LHCN-M2 (cell line): ENCODE results near the gene THSD7A. TPM values are rescaled to one million over a fixed set of nuclear protein-coding genes. Genes with fewer than 3 reads are reported as not detected.
"Not testable (repeated sequence)": the region's sequence is repeated elsewhere in the genome, so short reads cannot be mapped to it uniquely, and the experiment has no call there.

Experiments
- DNase-seq: peaks from one replicate; pipeline ENCODE4 v3.0.0-alpha.2; 2012; ENCODE audit warnings: low read depth
- total RNA-seq: library from RNA; depleted of rRNA; stranded (reverse); fragments of >200 nt; gene quantifications from 2 replicates; pipeline ENCODE4 v1.2.3, GENCODE V29; 2014

The THSD7A gene
- total RNA-seq, 1 experiment from 2014 or later: under 0.01 TPM

DNA sequence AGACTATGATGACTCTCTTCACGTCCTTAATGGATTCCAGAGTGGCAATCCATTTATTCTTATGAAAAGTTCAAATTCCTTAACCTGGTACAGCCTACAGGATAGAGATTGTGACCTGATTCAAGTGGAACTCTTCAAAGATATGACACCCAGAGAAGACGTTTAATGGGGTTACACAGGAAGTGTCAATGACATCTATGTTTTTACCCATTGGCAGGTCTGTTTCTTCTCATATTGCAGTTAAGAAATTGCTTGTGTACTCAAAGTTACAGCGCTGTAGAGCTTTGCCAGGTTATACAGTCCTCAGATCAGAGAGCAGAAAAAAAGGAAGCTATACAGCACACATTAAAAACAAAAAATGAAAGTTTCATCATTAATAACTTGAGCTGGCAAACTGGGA is 367.4 kb downstream of the THSD7A start:
- no peak for DNase-seq

GRCh38 chr7:11461946-11462345 is 370.1 kb downstream of the THSD7A start:
- DNase-seq: no peak

DNA sequence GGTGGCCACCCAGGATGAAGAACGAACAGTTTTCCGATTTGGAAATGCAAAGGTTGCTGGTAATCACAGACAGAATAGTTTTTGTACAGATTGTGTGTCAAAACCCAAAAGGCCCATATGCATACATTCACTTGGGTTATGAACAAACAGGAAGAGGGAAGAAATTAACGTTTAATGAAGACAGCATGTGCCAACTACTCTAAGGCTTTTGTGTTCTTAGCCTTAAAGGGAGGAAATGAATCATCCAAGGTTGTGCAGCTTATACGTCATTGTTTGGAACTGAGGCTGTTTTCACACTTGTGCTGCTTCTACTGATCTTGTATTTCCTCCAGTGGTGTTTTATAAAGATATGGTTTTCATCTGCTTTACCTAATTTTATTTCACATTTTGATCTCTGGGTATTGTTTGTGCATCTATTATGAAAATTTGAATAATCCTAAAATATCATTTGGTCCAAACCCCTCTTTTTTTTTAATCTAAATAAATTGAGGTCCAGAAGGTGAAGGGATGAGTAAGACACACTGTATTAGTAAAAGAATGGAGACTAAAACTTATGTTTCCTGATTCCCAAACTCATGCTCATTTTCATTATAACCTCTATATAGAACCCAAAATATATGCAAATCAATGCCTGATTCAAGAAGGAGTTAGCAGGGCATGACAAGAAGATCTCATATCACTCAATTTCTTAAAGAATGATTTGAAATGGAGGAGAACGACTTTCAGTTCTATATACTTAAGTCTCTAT is 373.1 kb downstream of the THSD7A start:
- DNase-seq: peak; percentile 52

GRCh38 chr7:11457419-11457818 is 374.6 kb downstream of the THSD7A start:
- DNase-seq: no peak

GRCh38 chr7:11456574-11456973 is 375.4 kb downstream of the THSD7A start:
- no peak for DNase-seq

GRCh38 chr7:11452476-11452875 is 379.5 kb downstream of the THSD7A start:
- DNase-seq: no peak

- DNase-seq: no peak
Observed at GRCh38 chr7:11450281-11450680, 381.7 kb downstream of the THSD7A start.

- no peak for DNase-seq
Observed at GRCh38 chr7:11449316-11449715, 382.7 kb downstream of the THSD7A start.

- DNase-seq: no peak
Observed at GRCh38 chr7:11448323-11448722, 383.7 kb downstream of the THSD7A start.

DNA sequence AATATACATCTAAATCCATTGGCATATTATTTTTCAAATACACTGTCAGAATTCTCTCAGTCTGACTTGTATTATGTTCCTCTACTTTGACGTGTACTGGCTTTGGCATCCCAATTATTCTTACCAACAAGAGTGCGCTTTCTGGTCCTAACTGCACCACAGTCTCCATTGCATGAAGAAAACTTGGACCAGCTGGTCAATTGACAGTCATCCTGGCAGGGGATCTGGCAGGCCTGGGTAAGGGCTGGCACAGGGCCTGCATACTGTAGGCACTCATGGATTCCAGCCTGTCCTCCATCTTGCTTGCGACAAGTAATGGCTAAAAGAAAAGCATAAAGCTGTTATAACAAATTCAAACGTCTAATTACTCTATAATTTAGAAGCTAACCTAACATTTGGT is 384.9 kb downstream of the THSD7A start:
- no peak for DNase-seq

- not testable (repeated sequence) for DNase-seq
Observed at GRCh38 chr7:11443934-11444333, 388.1 kb downstream of the THSD7A start.

- DNase-seq: peak; percentile 15
Observed at GRCh38 chr7:11437994-11438393, 394.0 kb downstream of the THSD7A start.

DNA sequence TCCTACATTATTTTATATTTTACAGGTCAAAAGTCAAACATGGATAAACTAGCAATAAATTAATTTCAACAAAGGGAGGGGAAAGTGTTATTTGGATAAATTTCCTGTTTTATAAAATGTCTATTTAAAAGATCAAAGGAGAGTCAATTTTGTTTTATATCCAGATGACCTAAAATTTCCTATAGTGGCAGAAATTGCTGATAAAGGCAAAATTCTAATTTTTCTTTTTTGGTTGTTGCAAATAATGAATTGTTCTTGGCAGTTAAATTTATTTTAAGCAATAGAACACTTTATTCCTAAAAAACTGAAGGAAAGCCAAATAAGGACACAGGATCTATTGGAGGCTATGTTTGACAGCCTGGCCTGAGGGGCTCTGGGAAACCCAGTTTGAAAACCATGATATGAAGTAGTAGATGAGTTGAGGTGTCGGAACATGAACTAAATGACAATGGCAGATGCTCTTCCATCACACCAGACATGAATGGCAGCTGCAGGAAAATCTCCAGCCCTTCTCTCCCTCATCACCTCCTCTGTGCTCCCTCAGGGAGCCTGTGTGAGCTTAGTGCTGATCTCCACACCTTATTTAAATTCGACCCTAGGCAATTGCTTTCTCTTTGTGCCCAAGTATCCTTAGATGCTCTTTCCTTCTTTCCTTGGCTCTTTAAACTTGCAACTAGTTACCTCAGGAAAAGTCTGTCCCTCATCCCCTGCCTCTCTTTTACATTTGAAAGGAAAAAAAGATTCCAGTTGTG is 395.0 kb downstream of the THSD7A start:
- DNase-seq: no peak

- DNase-seq: no peak
Observed at GRCh38 chr7:11436316-11436715, 395.7 kb downstream of the THSD7A start.

DNA sequence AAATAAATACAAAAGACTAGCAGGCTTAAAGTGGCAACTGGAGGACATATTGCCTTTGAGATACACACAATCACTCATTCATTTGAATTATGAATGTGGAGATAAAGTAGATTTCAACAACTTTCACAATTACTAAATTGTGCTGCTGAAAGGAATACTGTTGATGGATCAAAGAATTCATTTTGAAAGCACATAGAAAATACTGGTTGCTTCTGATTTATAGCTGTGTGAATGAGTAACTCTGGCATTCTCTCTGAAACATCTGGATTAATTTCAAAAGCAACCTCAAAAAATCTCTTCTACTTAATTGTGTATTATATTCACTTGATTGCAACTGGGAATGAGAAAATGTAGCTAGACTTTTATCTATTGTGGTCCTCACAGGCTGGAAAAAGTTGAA is 397.6 kb downstream of the THSD7A start:
- no peak for DNase-seq

GRCh38 chr7:11430841-11431240 is 401.2 kb downstream of the THSD7A start:
- no peak for DNase-seq

DNA sequence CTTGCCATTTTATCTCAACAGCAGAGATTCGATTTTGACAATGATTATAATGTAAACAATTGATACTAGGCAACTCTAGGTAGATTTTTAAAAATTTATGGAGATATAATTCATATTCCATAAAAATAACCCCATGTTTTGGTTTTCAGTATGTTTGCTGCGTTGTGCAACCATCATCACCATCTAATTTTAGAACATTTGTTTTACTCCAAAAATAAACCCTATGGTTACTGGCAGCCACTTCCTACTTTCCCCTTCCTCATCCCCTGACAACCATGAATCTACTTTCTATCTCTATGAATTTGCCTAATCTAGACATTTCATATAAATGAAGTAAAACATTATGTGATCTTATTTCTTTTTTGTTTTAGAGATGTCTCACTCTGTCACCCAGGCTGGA is 401.9 kb downstream of the THSD7A start:
- DNase-seq: no peak

GRCh38 chr7:11428877-11429581 is 403.0 kb downstream of the THSD7A start:
- DNase-seq: no peak

GRCh38 chr7:11427686-11428273 is 404.2 kb downstream of the THSD7A start:
- DNase-seq: peak; percentile 41

DNA sequence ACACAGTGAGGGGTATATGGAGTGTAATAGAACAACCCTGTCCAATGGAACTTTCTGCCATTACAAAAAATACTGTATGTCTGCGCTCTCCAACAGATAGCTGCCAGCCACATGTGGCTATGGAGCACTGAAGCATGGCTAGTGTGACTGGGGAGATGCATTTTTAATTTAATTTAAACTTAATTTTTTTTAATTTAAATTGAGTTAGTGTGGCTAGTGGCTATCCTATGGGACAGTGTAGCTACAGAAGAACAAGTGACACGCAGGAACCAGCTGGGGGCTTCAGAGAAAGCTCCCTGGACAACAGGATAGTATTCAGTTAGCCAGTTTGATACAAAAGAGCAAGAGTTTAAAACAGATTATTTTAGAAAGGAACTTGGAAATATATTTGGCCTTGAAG is 408.0 kb downstream of the THSD7A start:
- DNase-seq: no peak

DNA sequence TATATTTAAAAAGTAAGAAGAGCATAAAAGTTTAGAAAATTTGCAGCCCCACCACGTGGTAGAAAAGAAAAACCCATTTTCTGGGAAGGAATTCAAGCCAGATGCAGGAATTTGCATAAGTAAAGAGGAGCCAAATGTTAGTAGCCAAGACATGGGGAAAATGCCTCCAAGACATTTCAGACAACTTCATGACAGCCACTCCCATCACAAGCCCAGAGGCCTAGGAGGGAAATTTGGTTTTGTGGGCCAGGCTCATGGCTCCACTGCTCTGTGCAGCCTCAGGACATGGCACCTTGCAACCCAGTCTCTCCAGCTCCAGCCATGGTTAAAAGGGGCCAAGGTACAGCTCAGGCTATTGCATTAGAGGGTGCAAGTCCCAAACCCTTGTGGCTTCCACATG is 411.9 kb downstream of the THSD7A start:
- DNase-seq: no peak
